Thymus (tissue), 11 donors: Measurements from ENCODE around the gene FAM78A. TPM values are rescaled to one million over a fixed set of nuclear protein-coding genes. Genes with fewer than 3 reads are reported as not detected.
A peak's percentile ranks its signal among the peaks of the same experiment; 100 is the strongest.

Experiments used
- DNase-seq, 9 donors: peaks; one replicate each; pipeline ENCODE4 v3.0.0-alpha.2; 2013; ENCODE audit warnings: low spot score in 9 of 9, low read depth in 6 of 9, missing footprints in 1 of 9
- H3K27ac ChIP-seq, 2 donors: one replicate each; pipeline ENCODE4 v1.5.1; 2013; ENCODE audit warnings: control low read depth in 1 of 2, low read depth in 1 of 2, low read length in 1 of 2, mild to moderate bottlenecking in 1 of 2, moderate library complexity in 1 of 2
- H3K27me3 ChIP-seq, 2 donors: one replicate each; pipeline ENCODE4 v1.5.1; 2013; ENCODE audit warnings: low read length in 1 of 2; ENCODE audit not compliant: control insufficient read depth in 2 of 2, insufficient read depth in 1 of 2
- H3K36me3 ChIP-seq, 2 donors: one replicate each; pipeline ENCODE4 v1.5.1; 2013; ENCODE audit warnings: low read length in 1 of 2, mild to moderate bottlenecking in 1 of 2, moderate library complexity in 1 of 2; ENCODE audit not compliant: control insufficient read depth in 2 of 2, insufficient read depth in 2 of 2
- H3K4me1 ChIP-seq, 2 donors: one replicate each; pipeline ENCODE4 v1.5.1; 2013; ENCODE audit warnings: low read length in 2 of 2; ENCODE audit not compliant: control insufficient read depth in 2 of 2, insufficient read depth in 2 of 2
- H3K4me3 ChIP-seq, 2 donors: one replicate each; pipeline ENCODE4 v1.5.1; 2013; ENCODE audit warnings: low read length in 2 of 2, control low read depth in 1 of 2, mild to moderate bottlenecking in 1 of 2
- H3K9me3 ChIP-seq, 2 donors: one replicate each; pipeline ENCODE4 v1.5.1; 2013; ENCODE audit warnings: low read length in 1 of 2, mild to moderate bottlenecking in 1 of 2; ENCODE audit not compliant: control insufficient read depth in 2 of 2, insufficient read depth in 1 of 2
- WGBS: extraction: QIAGEN DNeasy Blood & Tissue Kit; methylation state at CpG from one replicate; pipeline ENCODE4 v1.1.7; 2013; 5-methylcytosine and 5-hydroxymethylcytosine counted together
- polyA plus RNA-seq: library from polyadenylated mRNA; stranded (reverse); fragments of 200-250 nt; gene quantifications from one replicate; pipeline ENCODE4 v1.2.3, GENCODE V29; 2013
- total RNA-seq: library from RNA; stranded (reverse); fragments of 120-200 nt; gene quantifications from one replicate; pipeline ENCODE4 v1.2.4, GENCODE V29; 2013
- donor health status: healthy.

Gene FAM78A
- total and polyA plus RNA-seq, 2 donors = 19.6 to 28.2 TPM

- Histone ChIP-seq H3K9me3 (no peaks in the 10 kb centered on the region), H3K4me3 (no peak overlapping the region), H3K27ac (no peak overlapping the region), H3K4me1 (peaks cover 9 to 14% of the 10 kb centered on the region in 2 donors), H3K27me3 (peaks cover 0 to 9% of the 10 kb centered on the region in 2 donors), H3K36me3 (no peaks in the 10 kb centered on the region)
- DNase-seq = no peak
- WGBS = 97% methylated on average over 28 of the region's 28 CpGs
These were observed 36.8 kb upstream of the FAM78A start for GRCh38 chr9:131312822-131313770.

- Histone ChIP-seq H3K9me3 (no peaks in the 10 kb centered on the region), H3K27me3 (peaks cover 0 to 9% of the 10 kb centered on the region in 2 donors), H3K27ac (no peak overlapping the region), H3K4me1 (peaks cover 9 to 14% of the 10 kb centered on the region in 2 donors), H3K36me3 (no peaks in the 10 kb centered on the region), H3K4me3 (no peak overlapping the region)
- 98% methylated on average over 9 of the region's 9 CpGs for whole genome bisulfite sequencing
- DNase-seq = no peak
These were observed 35.9 kb upstream of the FAM78A start for GRCh38 chr9:131312246-131312645.

DNA sequence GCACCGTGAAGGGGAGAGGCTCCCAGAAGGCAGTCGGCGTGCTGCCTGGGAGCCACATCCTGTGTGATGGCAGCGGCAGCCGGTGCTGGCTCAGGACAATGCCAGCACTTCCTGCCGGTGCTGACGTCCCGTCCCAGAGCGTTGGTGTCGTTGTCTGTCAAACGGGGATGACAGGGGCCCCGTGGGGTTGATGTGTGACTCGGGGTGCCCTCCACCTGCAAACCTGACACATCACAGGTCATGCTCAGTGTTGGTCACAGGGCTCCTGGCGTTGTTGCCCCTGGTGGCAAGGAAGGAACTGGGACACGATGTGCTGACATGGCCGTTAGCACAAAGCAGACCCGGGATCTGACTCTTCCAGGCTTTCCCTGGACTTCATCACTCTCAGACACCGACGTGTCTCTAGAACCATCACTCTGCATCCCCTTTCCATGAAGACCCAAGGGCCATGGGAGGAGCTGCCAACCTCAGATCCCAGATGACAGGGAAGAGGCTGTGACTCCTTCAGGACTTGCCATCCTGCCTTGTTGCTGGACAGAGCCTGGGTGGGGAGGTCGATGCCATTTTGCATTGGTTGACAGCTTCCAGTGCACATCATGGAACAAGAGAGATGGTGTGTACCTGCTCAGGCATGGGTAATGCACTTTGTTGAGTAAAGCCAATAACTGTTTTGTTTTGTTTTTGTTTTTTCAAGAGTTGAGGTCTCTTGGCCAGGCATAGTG, 34.7 kb upstream of the FAM78A start:
- H3K4me1 ChIP-seq = peaks cover 9 to 14% of the 10 kb centered on the region in 2 donors
- DNase-seq = peak; percentile 16 to 87 (median 66)
- peak overlapping the region in 1 of 2 donors; percentile 17 for H3K4me3 ChIP-seq
- H3K27me3 ChIP-seq = peaks cover 0 to 8% of the 10 kb centered on the region in 2 donors
- 24% methylated on average over 20 of the region's 20 CpGs for WGBS
- H3K36me3 ChIP-seq = no peaks in the 10 kb centered on the region
- no peaks in the 10 kb centered on the region for H3K9me3 ChIP-seq
- H3K27ac ChIP-seq = peak overlapping the region; percentile 34 to 80

GRCh38 chr9:131309530-131310276, 33.4 kb upstream of the FAM78A start:
- WGBS = 94% methylated on average over 18 of the region's 18 CpGs
- H3K4me1 ChIP-seq = peaks cover 9 to 15% of the 10 kb centered on the region in 2 donors
- H3K36me3 ChIP-seq = no peaks in the 10 kb centered on the region
- H3K4me3 ChIP-seq = no peak overlapping the region
- DNase-seq = no peak
- no peaks in the 10 kb centered on the region for H3K9me3 ChIP-seq
- no peak overlapping the region for H3K27ac ChIP-seq
- no peaks in the 10 kb centered on the region for H3K27me3 ChIP-seq

- no peak for DNase-seq
- H3K4me3 ChIP-seq = no peak overlapping the region
- H3K36me3 ChIP-seq = no peaks in the 10 kb centered on the region
- H3K27ac ChIP-seq = no peak overlapping the region
- H3K4me1 ChIP-seq = peaks cover 9 to 18% of the 10 kb centered on the region in 2 donors
- 95% methylated on average over 17 of the region's 17 CpGs for WGBS
- no peaks in the 10 kb centered on the region for H3K9me3 ChIP-seq
- no peaks in the 10 kb centered on the region for H3K27me3 ChIP-seq
These were observed 32.7 kb upstream of the FAM78A start for GRCh38 chr9:131308906-131309529.

GRCh38 chr9:131308452-131308851, 32.1 kb upstream of the FAM78A start:
- peaks cover 9 to 18% of the 10 kb centered on the region in 2 donors for H3K4me1 ChIP-seq
- H3K9me3 ChIP-seq = no peaks in the 10 kb centered on the region
- no peak overlapping the region for H3K4me3 ChIP-seq
- peaks cover 0 to 2% of the 10 kb centered on the region in 2 donors for H3K27me3 ChIP-seq
- no peak for DNase-seq
- no peaks in the 10 kb centered on the region for H3K36me3 ChIP-seq
- WGBS = 97% methylated on average over 11 of the region's 11 CpGs
- no peak overlapping the region for H3K27ac ChIP-seq

DNA sequence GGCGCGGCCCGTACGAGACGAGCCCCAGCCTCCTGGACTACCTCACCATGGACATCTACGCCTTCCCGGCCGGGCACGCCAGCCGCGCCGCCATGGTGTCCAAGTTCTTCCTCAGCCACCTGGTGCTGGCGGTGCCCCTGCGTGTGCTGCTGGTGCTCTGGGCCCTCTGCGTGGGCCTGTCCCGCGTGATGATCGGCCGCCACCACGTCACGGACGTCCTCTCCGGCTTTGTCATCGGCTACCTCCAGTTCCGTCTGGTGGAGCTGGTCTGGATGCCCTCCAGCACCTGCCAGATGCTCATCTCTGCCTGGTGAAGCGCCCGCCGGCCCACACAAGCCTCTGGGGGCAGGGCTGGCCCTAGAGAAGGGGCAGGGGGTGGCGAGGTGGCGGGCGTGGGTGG, 31.7 kb upstream of the FAM78A start:
- no peak for DNase-seq
- Histone ChIP-seq H3K4me3 (no peak overlapping the region), H3K36me3 (no peaks in the 10 kb centered on the region), H3K27ac (no peak overlapping the region), H3K4me1 (peaks cover 9 to 18% of the 10 kb centered on the region in 2 donors), H3K27me3 (peaks cover 0 to 2% of the 10 kb centered on the region in 2 donors), H3K9me3 (no peaks in the 10 kb centered on the region)
- WGBS = 97% methylated on average over 31 of the region's 31 CpGs

- Histone ChIP-seq H3K4me1 (peaks cover 9 to 18% of the 10 kb centered on the region in 2 donors), H3K36me3 (no peaks in the 10 kb centered on the region), H3K4me3 (no peak overlapping the region), H3K27ac (no peak overlapping the region), H3K27me3 (peaks cover 0 to 2% of the 10 kb centered on the region in 2 donors), H3K9me3 (no peaks in the 10 kb centered on the region)
- DNase-seq = no peak
- 97% methylated on average over 14 of the region's 14 CpGs for WGBS
These were observed 30.2 kb upstream of the FAM78A start for GRCh38 chr9:131306397-131307004.
